COLO668 (cell line): ENCODE measurements around the gene PDIA4.
"Not testable (repeated sequence)": the region's sequence is repeated elsewhere in the genome, so short reads cannot be mapped to it uniquely, and the experiment has no call there.

Source experiments
- DNase-seq: peaks from one replicate; lab custom pipeline; 2025; ENCODE audit not compliant: unreplicated experiment; lab: John Stamatoyannopoulos, UW

The PDIA4 gene

GRCh38 chr7:149028346-149029109 lies at the start of gene PDIA4:
Gene PDIA4, minus strand, starts transcription at chr7:149028505. Its CDS starts 97 bp downstream, at chr7:149028408.
- peak; percentile 99 for DNase-seq

- DNase-seq: no peak
Observed at GRCh38 chr7:149077594-149077993, 49.3 kb upstream of the PDIA4 start.

- no peak for DNase-seq
Observed at GRCh38 chr7:149075286-149075685, 47.0 kb upstream of the PDIA4 start.

- no peak for DNase-seq
Observed at GRCh38 chr7:149074116-149074885, 46.0 kb upstream of the PDIA4 start.

GRCh38 chr7:149072438-149072775 lies 44.1 kb upstream of the PDIA4 start:
- no peak for DNase-seq

- no peak for DNase-seq
Observed at GRCh38 chr7:149071641-149072437, 43.5 kb upstream of the PDIA4 start.

- no peak for DNase-seq
Observed at GRCh38 chr7:149071182-149071635, 42.9 kb upstream of the PDIA4 start.

- DNase-seq: no peak
Observed at GRCh38 chr7:149070372-149071125, 42.2 kb upstream of the PDIA4 start.

GRCh38 chr7:149067869-149068268 lies 39.6 kb upstream of the PDIA4 start:
- DNase-seq: no peak

GRCh38 chr7:149063476-149063875 lies 35.2 kb upstream of the PDIA4 start:
- no peak for DNase-seq

GRCh38 chr7:149062217-149062899 lies 34.1 kb upstream of the PDIA4 start:
- not testable (repeated sequence) for DNase-seq

- DNase-seq: no peak
Observed at GRCh38 chr7:149060156-149060555, 31.9 kb upstream of the PDIA4 start.

GRCh38 chr7:149053885-149054284 lies 25.6 kb upstream of the PDIA4 start:
- DNase-seq: no peak

- DNase-seq: no peak
Observed at GRCh38 chr7:149053384-149053783, 25.1 kb upstream of the PDIA4 start.

GRCh38 chr7:149050941-149051340 lies 22.6 kb upstream of the PDIA4 start:
- no peak for DNase-seq

- DNase-seq: no peak
Observed at GRCh38 chr7:149048805-149049204, 20.5 kb upstream of the PDIA4 start.

GRCh38 chr7:149046416-149046815 lies 18.1 kb upstream of the PDIA4 start:
- DNase-seq: no peak

GRCh38 chr7:149043936-149044335 lies 15.6 kb upstream of the PDIA4 start:
- no peak for DNase-seq

- no peak for DNase-seq
Observed at GRCh38 chr7:149041350-149041749, 13.0 kb upstream of the PDIA4 start.

GRCh38 chr7:149038641-149039040 lies 10.3 kb upstream of the PDIA4 start:
- DNase-seq: not testable (repeated sequence)
